Gastrocnemius medialis (tissue), 4 donors: ENCODE measurements around the gene PYROXD2. TPM values are rescaled to one million over a fixed set of nuclear protein-coding genes. Genes with fewer than 3 reads are reported as not detected.

Source experiments
- ATAC-seq, 2 donors: fragments of 150-250 bp; one replicate each; pipeline ENCODE4 v1.9.1; 2016
- DNase-seq, 2 donors: peaks; one replicate each; pipeline ENCODE4 v3.0.0-alpha.2; 2019
- H3K27ac ChIP-seq, 4 donors: fragments of 200-600 bp; sonication (generic); 1 replicate in 1 of 4; 2 replicates in 3 of 4; pipeline ENCODE4 v1.5.1; 2016 to 2018; ENCODE audit warnings: mild to moderate bottlenecking in 2 of 4, moderate library complexity in 1 of 4
- H3K27me3 ChIP-seq, 3 donors: fragments of 200-600 bp; sonication (generic) in 2 of 3; 1 replicate in 1 of 3; 2 replicates in 2 of 3; pipeline versions ENCODE4 v1.5.1 to v1.6.0; 2016 to 2019; ENCODE audit warnings: mild to moderate bottlenecking in 1 of 3, moderate library complexity in 1 of 3
- H3K36me3 ChIP-seq, 2 donors: fragments of 200-600 bp; sonication (generic) in 1 of 2; one replicate each; pipeline ENCODE4 v1.5.1; 2017 to 2018
- H3K4me1 ChIP-seq, 2 donors: fragments of 200-600 bp; sonication (generic) in 1 of 2; one replicate each; pipeline ENCODE4 v1.5.1; 2016 to 2017; ENCODE audit warnings: mild to moderate bottlenecking in 2 of 2
- H3K4me3 ChIP-seq, 4 donors: fragments of 200-600 bp; sonication (generic) in 3 of 4; 1 replicate in 1 of 4; 2 replicates in 3 of 4; pipeline ENCODE4 v1.5.1; 2016 to 2019; ENCODE audit warnings: mild to moderate bottlenecking in 2 of 4
- H3K9me3 ChIP-seq, 3 donors: fragments of 200-600 bp; sonication (generic) in 2 of 3; 1 replicate in 1 of 3; 2 replicates in 2 of 3; pipeline ENCODE4 v1.5.1; 2016 to 2019
- CTCF ChIP-seq, 5 experiments: fragments of 450-650 bp in 3 of 5; fragments of 200-600 bp in 2 of 5; sonication (generic) in 2 of 5; IDR thresholded peaks in 4 of 5; conservative IDR thresholded peaks in 1 of 5; 1 replicate in 4 of 5; 2 replicates in 1 of 5; pipeline ENCODE4 v1.5.1; 2016 to 2019; ENCODE audit warnings: antibody characterized with exemption in 5 of 5, mild to moderate bottlenecking in 3 of 5, moderate library complexity in 3 of 5
- POLR2A ChIP-seq, 2 donors: fragments of 450-650 bp; IDR thresholded peaks; one replicate each; pipeline ENCODE4 v1.6.1; 2017; ENCODE audit warnings: antibody characterized with exemption in 2 of 2, mild to moderate bottlenecking in 2 of 2, moderate library complexity in 2 of 2
- in situ Hi-C, 4 donors: fragments of 200-750 bp; cut with MboI; loops; one replicate each; pipeline versions ENCODE4 v1.15.0 to v1.8.0; 2017; ENCODE audit warnings: low sequenced_read_pairs in 4 of 4
- intact Hi-C: fragments of 100-400 bp; cut with DNase I; formaldehyde crosslinking; loops from one replicate; pipeline ENCODE4 v1.15.1; 2023; ENCODE audit warnings: low total_unique reads
- total RNA-seq, 4 donors: library from RNA; depleted of rRNA; stranded (reverse); fragments of >200 nt; gene quantifications; one replicate each; pipeline versions ENCODE4 v1.1.0 to v1.2.3, GENCODE V29; 2016

PYROXD2 gene
- total RNA-seq, 4 donors from 2014 or later = 0.22 to 7.8 (median 1.3) TPM

DNA sequence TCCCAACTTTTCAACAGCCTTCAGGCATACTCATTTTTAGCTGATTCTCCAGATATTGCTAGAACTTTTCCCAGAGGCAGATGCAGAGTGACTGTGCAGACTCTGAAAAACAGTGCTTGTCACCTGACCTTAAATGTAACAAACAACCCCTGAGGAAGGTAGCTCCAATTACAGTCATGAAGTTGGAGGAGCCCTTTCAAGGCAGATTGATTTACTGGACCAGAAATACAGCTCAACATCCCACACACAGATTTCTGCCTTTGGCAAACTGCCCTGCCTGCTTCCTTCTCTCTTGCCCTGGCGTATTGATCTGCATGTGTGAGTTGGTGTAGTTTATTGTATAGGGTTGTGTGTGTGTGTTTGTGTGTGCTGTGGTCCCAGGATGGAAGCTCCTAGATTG lies 38.5 kb downstream of the PYROXD2 start:
- DNase-seq (no peak), ATAC-seq (peak; percentile 66 to 90)
- intact Hi-C loops (no loop called here), in situ Hi-C loops (no loop called here)
- Histone ChIP-seq H3K4me3 (no peak overlapping the region), H3K27me3 (no peaks in the 10 kb centered on the region), H3K9me3 (no peaks in the 10 kb centered on the region), H3K4me1 (peaks cover 0 to 22% of the 10 kb centered on the region in 2 donors), H3K27ac (peak overlapping the region in 1 of 4 donors; percentile 53), H3K36me3 (no peaks in the 10 kb centered on the region)
- TF ChIP-seq CTCF (IDR thresholded peaks at IDR 0.05 in 4 of 5, conservative IDR thresholded peaks at IDR 0.05 in 1 of 5) (no peak), POLR2A (IDR thresholded peaks at IDR 0.05) (no peak)

GRCh38 chr10:98374217-98374985 lies 40.6 kb downstream of the PYROXD2 start:
- intact Hi-C loops = no loop called here
- ATAC-seq (peak; percentile 53 to 65), DNase-seq (no peak)
- H3K4me3 ChIP-seq = no peak overlapping the region
- in situ Hi-C loops = no loop called here
- no peaks in the 10 kb centered on the region for H3K9me3 ChIP-seq
- no peak overlapping the region for H3K27ac ChIP-seq
- TF ChIP-seq CTCF (IDR thresholded peaks at IDR 0.05 in 4 of 5, conservative IDR thresholded peaks at IDR 0.05 in 1 of 5) (no peak), POLR2A (IDR thresholded peaks at IDR 0.05) (no peak)
- no peaks in the 10 kb centered on the region for H3K27me3 ChIP-seq
- no peaks in the 10 kb centered on the region for H3K36me3 ChIP-seq
- peaks cover 0 to 22% of the 10 kb centered on the region in 2 donors for H3K4me1 ChIP-seq

DNA sequence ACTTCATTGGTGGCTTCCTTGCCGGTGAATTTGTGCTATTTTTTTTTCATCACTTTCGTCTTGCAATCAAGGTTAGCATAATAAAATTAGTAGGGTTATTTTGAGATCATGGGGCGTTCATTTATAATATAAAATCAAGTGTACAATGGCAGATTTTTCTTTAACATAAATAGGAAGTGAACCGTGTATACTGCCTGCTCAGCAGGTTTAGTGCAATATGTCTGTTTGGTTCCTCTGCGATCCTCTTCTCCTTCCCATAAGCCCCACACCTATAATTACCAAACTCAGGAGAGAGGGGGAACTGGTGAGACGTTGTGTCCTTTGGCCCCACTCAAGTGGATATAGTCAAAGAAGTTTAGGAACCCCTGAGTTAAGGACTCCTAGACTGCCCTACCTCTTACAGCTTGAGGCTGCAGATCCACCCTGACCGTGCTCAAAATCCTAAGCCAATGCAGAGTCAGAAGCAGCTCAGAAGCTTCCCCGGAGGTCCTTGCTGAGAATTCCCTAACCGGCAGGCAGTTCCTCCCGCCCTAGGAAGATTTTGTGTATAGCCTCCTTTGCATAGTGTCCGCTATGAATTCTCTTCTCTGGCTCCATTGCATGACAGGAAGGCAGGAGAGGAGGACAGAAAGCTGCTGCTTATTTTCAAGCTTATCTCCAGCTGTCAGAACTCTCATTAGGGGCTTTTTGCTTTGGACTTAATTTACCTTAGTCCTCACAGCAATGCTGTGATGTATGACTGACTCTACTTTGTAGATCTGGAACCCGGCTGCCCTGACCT lies 41.5 kb downstream of the PYROXD2 start:
- intact Hi-C loops = no loop called here
- Histone ChIP-seq H3K4me1 (peaks cover 0 to 22% of the 10 kb centered on the region in 2 donors), H3K27me3 (no peaks in the 10 kb centered on the region), H3K36me3 (no peaks in the 10 kb centered on the region), H3K27ac (no peak overlapping the region), H3K4me3 (no peak overlapping the region), H3K9me3 (no peaks in the 10 kb centered on the region)
- no peak for ATAC-seq
- no peak for TF ChIP-seq CTCF (IDR thresholded peaks at IDR 0.05 in 4 of 5, conservative IDR thresholded peaks at IDR 0.05 in 1 of 5)
- TF ChIP-seq POLR2A (IDR thresholded peaks at IDR 0.05) = no peak
- in situ Hi-C loops = no loop called here
- no peak for DNase-seq

DNA sequence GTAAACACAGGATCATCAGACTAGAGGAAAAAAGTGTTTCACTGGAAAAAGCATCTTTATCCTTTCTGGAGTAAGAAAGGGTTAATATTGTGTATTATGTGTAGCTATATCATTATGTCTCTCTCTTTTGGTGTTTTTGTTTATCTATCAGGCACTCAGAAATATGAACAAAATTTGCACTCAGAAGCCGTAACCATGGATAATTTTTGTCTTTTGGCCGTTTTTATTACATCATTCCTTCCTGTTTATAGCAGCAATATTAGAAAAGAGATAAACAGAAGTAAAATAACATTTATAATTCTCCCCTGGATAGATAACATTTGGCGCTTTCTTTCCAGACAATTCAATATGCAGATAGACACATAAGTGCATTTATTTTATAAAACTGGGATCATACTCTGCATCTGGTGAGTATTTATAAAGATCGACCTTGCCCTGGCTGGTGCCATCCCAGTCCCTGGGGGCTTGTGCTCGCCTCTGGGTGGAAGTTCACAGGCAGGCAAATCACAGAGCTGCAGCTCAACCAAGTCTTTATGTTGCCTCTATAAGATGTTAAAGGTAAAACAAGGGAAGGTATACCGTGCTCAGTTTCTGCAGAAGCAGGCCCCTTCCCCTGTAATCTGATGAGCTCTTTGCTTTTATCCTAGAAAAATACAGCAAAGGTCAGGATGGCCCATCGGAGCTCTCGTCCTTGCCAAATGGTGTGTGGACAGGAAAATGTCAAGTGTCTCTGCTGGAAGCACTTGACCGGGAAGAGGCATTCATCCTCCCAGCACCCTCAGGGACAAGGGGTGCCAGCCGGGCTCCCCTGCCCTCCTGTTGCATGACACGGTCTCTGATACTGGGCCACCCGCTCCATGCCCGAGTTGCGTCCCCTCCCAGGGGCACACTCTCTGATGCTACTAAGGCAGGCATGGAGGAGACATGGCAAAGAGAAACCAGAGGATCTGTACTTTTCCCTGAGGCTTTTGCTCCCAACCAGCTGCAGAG lies 43.9 kb downstream of the PYROXD2 start:
- intact Hi-C loops = no loop called here
- no peaks in the 10 kb centered on the region for H3K36me3 ChIP-seq
- in situ Hi-C loops = no loop called here
- H3K4me3 ChIP-seq = no peak overlapping the region
- DNase-seq = no peak
- peaks cover 0 to 14% of the 10 kb centered on the region in 2 donors for H3K4me1 ChIP-seq
- H3K9me3 ChIP-seq = no peaks in the 10 kb centered on the region
- H3K27me3 ChIP-seq = no peaks in the 10 kb centered on the region
- TF ChIP-seq POLR2A (IDR thresholded peaks at IDR 0.05) (no peak), CTCF (IDR thresholded peaks at IDR 0.05 in 4 of 5, conservative IDR thresholded peaks at IDR 0.05 in 1 of 5) (no peak)
- ATAC-seq = no peak
- no peak overlapping the region for H3K27ac ChIP-seq
